Gastrocnemius medialis (tissue), 4 donors: ENCODE results near the gene CHMP4A. TPM values are rescaled to one million over a fixed set of nuclear protein-coding genes. Genes with fewer than 3 reads are reported as not detected.

Experiments
- ATAC-seq, 2 donors: fragments of 150-250 bp; one replicate each; pipeline ENCODE4 v1.9.1; 2016
- DNase-seq, 2 donors: peaks; one replicate each; pipeline ENCODE4 v3.0.0-alpha.2; 2019
- H3K27ac ChIP-seq, 4 donors: fragments of 200-600 bp; sonication (generic); 1 replicate in 1 of 4; 2 replicates in 3 of 4; pipeline ENCODE4 v1.5.1; 2016 to 2018; ENCODE audit warnings: mild to moderate bottlenecking in 2 of 4, moderate library complexity in 1 of 4
- H3K27me3 ChIP-seq, 3 donors: fragments of 200-600 bp; sonication (generic) in 2 of 3; 1 replicate in 1 of 3; 2 replicates in 2 of 3; pipeline versions ENCODE4 v1.5.1 to v1.6.0; 2016 to 2019; ENCODE audit warnings: mild to moderate bottlenecking in 1 of 3, moderate library complexity in 1 of 3
- H3K36me3 ChIP-seq, 2 donors: fragments of 200-600 bp; sonication (generic) in 1 of 2; one replicate each; pipeline ENCODE4 v1.5.1; 2017 to 2018
- H3K4me1 ChIP-seq, 2 donors: fragments of 200-600 bp; sonication (generic) in 1 of 2; one replicate each; pipeline ENCODE4 v1.5.1; 2016 to 2017; ENCODE audit warnings: mild to moderate bottlenecking in 2 of 2
- H3K4me3 ChIP-seq, 4 donors: fragments of 200-600 bp; sonication (generic) in 3 of 4; 1 replicate in 1 of 4; 2 replicates in 3 of 4; pipeline ENCODE4 v1.5.1; 2016 to 2019; ENCODE audit warnings: mild to moderate bottlenecking in 2 of 4
- H3K9me3 ChIP-seq, 3 donors: fragments of 200-600 bp; sonication (generic) in 2 of 3; 1 replicate in 1 of 3; 2 replicates in 2 of 3; pipeline ENCODE4 v1.5.1; 2016 to 2019
- POLR2A ChIP-seq, 2 donors: fragments of 450-650 bp; IDR thresholded peaks; one replicate each; pipeline ENCODE4 v1.6.1; 2017; ENCODE audit warnings: antibody characterized with exemption in 2 of 2, mild to moderate bottlenecking in 2 of 2, moderate library complexity in 2 of 2
- in situ Hi-C, 4 donors: fragments of 200-750 bp; cut with MboI; loops; one replicate each; pipeline versions ENCODE4 v1.15.0 to v1.8.0; 2017; ENCODE audit warnings: low sequenced_read_pairs in 4 of 4
- intact Hi-C: fragments of 100-400 bp; cut with DNase I; formaldehyde crosslinking; loops from one replicate; pipeline ENCODE4 v1.15.1; 2023; ENCODE audit warnings: low total_unique reads
- total RNA-seq, 4 donors: library from RNA; depleted of rRNA; stranded (reverse); fragments of >200 nt; gene quantifications; one replicate each; pipeline versions ENCODE4 v1.1.0 to v1.2.3, GENCODE V29; 2016
- TF ChIP-seq, protein P1 (sequence below), 5 experiments: fragments of 450-650 bp in 3 of 5; fragments of 200-600 bp in 2 of 5; sonication (generic) in 2 of 5; IDR thresholded peaks in 4 of 5; conservative IDR thresholded peaks in 1 of 5; 1 replicate in 4 of 5; 2 replicates in 1 of 5; pipeline ENCODE4 v1.5.1; 2016 to 2019; ENCODE audit warnings: antibody characterized with exemption in 5 of 5, mild to moderate bottlenecking in 3 of 5, moderate library complexity in 3 of 5

Gene CHMP4A
- total RNA-seq, 4 donors from 2014 or later, result 13.6 to 29.8 (median 20.7) TPM

DNA sequence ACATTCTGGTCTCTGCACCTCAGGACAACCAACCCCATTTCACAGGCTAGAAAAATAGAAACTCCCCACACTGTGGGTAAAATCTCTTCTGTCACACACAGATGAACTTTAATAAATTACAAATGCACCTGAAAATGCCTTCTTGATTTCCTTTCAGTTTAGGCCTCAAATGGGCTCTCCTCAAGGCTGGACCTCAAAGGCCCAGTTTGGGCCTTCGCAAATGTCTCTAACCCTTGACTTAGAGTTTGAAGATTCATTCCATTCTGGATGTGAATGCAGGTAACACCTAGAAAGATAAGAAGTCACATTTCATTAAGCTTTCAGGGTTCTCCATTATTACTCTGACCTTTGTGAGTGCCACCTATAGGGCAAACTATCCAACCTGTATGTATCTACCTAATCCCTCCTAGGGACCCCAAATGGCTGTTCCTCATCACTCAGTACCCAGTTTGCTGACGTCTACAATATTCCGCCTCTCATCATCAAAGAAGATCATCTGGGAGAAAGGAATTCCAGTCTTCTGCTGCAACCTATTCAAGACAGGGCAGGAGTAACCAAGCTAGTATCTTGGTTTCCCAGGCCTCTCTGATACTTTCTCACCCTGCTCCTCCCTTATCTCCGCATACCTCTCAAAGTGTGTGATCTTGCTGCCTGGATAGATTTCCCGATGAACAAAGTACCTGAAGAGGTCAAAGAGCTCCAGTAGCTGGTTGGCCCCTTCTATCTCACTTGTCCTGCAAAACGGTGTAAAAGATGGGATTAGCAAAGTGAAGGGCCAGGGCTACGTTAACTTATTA lies 776 bp upstream of the CHMP4A start:
- ATAC-seq (no peak), DNase-seq (no peak)
- H3K9me3 ChIP-seq, result no peaks in the 10 kb centered on the region
- H3K36me3 ChIP-seq, result peaks cover 0 to 40% of the 10 kb centered on the region in 2 donors
- in situ Hi-C loops, result no loop called here
- intact Hi-C loops, result loop anchor here (2.0 kb wide), 1 partner anchor 19 kb away; the partner anchor contains the start of gene TM9SF1
- H3K4me1 ChIP-seq, result peaks cover 28 to 29% of the 10 kb centered on the region in 2 donors
- no peak for TF ChIP-seq POLR2A (IDR thresholded peaks at IDR 0.05)
- TF ChIP-seq, protein P1, sequence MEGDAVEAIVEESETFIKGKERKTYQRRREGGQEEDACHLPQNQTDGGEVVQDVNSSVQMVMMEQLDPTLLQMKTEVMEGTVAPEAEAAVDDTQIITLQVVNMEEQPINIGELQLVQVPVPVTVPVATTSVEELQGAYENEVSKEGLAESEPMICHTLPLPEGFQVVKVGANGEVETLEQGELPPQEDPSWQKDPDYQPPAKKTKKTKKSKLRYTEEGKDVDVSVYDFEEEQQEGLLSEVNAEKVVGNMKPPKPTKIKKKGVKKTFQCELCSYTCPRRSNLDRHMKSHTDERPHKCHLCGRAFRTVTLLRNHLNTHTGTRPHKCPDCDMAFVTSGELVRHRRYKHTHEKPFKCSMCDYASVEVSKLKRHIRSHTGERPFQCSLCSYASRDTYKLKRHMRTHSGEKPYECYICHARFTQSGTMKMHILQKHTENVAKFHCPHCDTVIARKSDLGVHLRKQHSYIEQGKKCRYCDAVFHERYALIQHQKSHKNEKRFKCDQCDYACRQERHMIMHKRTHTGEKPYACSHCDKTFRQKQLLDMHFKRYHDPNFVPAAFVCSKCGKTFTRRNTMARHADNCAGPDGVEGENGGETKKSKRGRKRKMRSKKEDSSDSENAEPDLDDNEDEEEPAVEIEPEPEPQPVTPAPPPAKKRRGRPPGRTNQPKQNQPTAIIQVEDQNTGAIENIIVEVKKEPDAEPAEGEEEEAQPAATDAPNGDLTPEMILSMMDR (IDR thresholded peaks at IDR 0.05 in 4 of 5, conservative IDR thresholded peaks at IDR 0.05 in 1 of 5), result no peak
- peak overlapping the region; percentile 91 to 96 (median 94) for H3K27ac ChIP-seq
- no peaks in the 10 kb centered on the region for H3K27me3 ChIP-seq
- peak overlapping the region; percentile 73 to 93 (median 87) for H3K4me3 ChIP-seq

DNA sequence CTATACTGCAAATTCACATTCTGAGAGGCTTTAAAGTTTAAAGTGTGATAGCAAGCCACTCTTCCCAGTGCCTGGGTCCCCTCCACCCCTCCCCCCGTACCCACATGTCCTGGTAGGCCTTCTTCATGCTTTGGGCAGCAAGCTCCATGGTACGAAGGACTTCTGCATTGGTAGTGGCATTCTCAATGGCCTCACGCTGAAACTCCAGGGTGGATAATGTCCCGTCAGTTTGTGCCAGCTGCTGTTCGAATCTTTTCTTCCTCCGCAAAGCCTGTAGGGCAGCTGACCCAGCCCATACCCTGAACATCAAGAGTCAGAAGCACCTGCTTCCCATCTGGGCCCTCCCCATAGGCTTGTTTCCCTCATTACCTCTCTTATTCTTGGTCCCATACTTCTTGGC lies 2.0 kb downstream of the CHMP4A start:
- Histone ChIP-seq H3K9me3 (no peaks in the 10 kb centered on the region), H3K36me3 (peaks cover 5 to 50% of the 10 kb centered on the region in 2 donors), H3K4me1 (peaks cover 28% of the 10 kb centered on the region in 2 donors), H3K4me3 (no peak overlapping the region), H3K27ac (no peak overlapping the region), H3K27me3 (no peaks in the 10 kb centered on the region)
- intact Hi-C loops (no loop called here), in situ Hi-C loops (no loop called here)
- ATAC-seq (no peak), DNase-seq (no peak)
- no peak for TF ChIP-seq POLR2A (IDR thresholded peaks at IDR 0.05)
- TF ChIP-seq, protein P1 (IDR thresholded peaks at IDR 0.05 in 4 of 5, conservative IDR thresholded peaks at IDR 0.05 in 1 of 5), result no peak

DNA sequence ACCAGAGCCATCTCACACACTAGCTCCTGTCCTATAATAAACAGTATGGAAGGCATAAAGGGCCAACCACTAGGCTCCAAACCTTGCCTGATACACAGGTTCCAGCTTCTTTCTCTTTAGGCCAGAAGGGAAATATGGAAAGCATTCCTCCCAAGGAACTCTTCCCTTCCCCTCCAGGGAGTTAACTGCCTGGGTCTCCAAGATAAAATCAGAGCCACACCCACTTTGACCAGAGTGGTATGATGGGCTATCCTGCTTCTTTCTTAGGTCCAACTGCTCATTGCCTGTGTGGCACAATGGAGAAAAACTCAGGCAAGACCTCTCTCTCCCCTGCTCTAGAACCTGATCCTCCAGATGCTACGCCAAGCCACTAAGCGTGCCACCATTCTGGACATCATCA lies 5.7 kb downstream of the CHMP4A start:
- peaks cover 5 to 57% of the 10 kb centered on the region in 2 donors for H3K36me3 ChIP-seq

DNA sequence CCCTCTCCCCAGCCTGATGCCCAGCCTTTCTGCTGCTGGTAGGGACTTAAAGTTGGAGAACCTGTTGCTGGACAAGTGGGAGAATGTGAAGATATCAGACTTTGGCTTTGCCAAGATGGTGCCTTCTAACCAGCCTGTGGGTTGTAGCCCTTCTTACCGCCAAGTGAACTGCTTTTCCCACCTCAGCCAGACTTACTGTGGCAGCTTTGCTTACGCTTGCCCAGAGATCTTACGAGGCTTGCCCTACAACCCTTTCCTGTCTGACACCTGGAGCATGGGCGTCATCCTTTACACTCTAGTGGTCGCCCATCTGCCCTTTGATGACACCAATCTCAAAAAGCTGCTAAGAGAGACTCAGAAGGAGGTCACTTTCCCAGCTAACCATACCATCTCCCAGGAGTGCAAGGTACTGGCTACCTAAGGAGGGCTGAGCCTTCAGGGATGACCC lies 6.2 kb downstream of the CHMP4A start:
- intact Hi-C loops, result no loop called here
- Histone ChIP-seq H3K4me1 (peaks cover 2% of the 10 kb centered on the region in 2 donors), H3K9me3 (no peaks in the 10 kb centered on the region), H3K36me3 (peaks cover 5 to 57% of the 10 kb centered on the region in 2 donors), H3K27me3 (no peaks in the 10 kb centered on the region), H3K27ac (no peak overlapping the region), H3K4me3 (no peak overlapping the region)
- ATAC-seq (no peak), DNase-seq (no peak)
- in situ Hi-C loops, result no loop called here
- TF ChIP-seq, protein P1 (IDR thresholded peaks at IDR 0.05 in 4 of 5, conservative IDR thresholded peaks at IDR 0.05 in 1 of 5), result no peak
- TF ChIP-seq POLR2A (IDR thresholded peaks at IDR 0.05), result no peak

More for the DNA sequence above, 5.7 kb downstream of the CHMP4A start:
- Histone ChIP-seq H3K4me1 (peaks cover 7% of the 10 kb centered on the region in 2 donors), H3K27ac (no peak overlapping the region), H3K27me3 (no peaks in the 10 kb centered on the region), H3K4me3 (no peak overlapping the region), H3K9me3 (no peaks in the 10 kb centered on the region)
- in situ Hi-C loops (no loop called here), intact Hi-C loops (no loop called here)
- no peak for DNase-seq
- no peak for ATAC-seq
- TF ChIP-seq POLR2A (IDR thresholded peaks at IDR 0.05), result no peak
- TF ChIP-seq, protein P1 (IDR thresholded peaks at IDR 0.05 in 4 of 5, conservative IDR thresholded peaks at IDR 0.05 in 1 of 5), result no peak
